ENCODE measurements around the gene CCHCR1. TPM values are rescaled to one million over a fixed set of nuclear protein-coding genes. Genes with fewer than 3 reads are reported as not detected.

The CCHCR1 gene
- total RNA-seq, 2 experiments from 2014 or later: 52.5 to 57.7 TPM

GRCh38 chr6:31144970-31145340, 12.6 kb downstream of the CCHCR1 start:
- Mint-ChIP-seq H3K27ac (no peak overlapping the region), H3K36me3 (peaks cover 8% of the 10 kb centered on the region), H3K4me3 (no peak overlapping the region), H3K9me3 (no peaks in the 10 kb centered on the region), H3K27me3 (peaks cover 2% of the 10 kb centered on the region), H3K4me1 (peaks cover 1% of the 10 kb centered on the region)
- no peak for DNase-seq
- ATAC-seq (ENCODE audit: low read depth): no peak
- POLR2A ChIA-PET: interaction anchor here (0.6 to 1.0 kb wide), 2 partner anchors 221 to 603 kb away, joined by 3 read pairs; no protein-coding TSS in a partner anchor

GRCh38 chr6:31144296-31144969, 13.2 kb downstream of the CCHCR1 start:
- Mint-ChIP-seq H3K36me3 (peaks cover 6% of the 10 kb centered on the region), H3K4me3 (no peak overlapping the region), H3K9me3 (no peaks in the 10 kb centered on the region), H3K27me3 (peaks cover 2% of the 10 kb centered on the region), H3K4me1 (peaks cover 1% of the 10 kb centered on the region), H3K27ac (no peak overlapping the region)
- POLR2A ChIA-PET: interaction anchor here (0.6 kb wide), 1 partner anchor 221 kb away, joined by 3 read pairs; no protein-coding TSS in a partner anchor
- no peak for DNase-seq
- no peak for ATAC-seq (ENCODE audit: low read depth)

GRCh38 chr6:31143148-31143547, 14.5 kb downstream of the CCHCR1 start:
- Mint-ChIP-seq H3K4me1 (peaks cover 1% of the 10 kb centered on the region), H3K36me3 (peaks cover 4% of the 10 kb centered on the region), H3K9me3 (no peaks in the 10 kb centered on the region), H3K27ac (no peak overlapping the region), H3K27me3 (peaks cover 2% of the 10 kb centered on the region), H3K4me3 (no peak overlapping the region)
- DNase-seq (no peak), ATAC-seq (ENCODE audit: low read depth) (no peak)
- POLR2A ChIA-PET: no interaction called here

GRCh38 chr6:31142361-31142761, 15.2 kb downstream of the CCHCR1 start:
- no peaks in the 10 kb centered on the region for H3K9me3 Mint-ChIP-seq
- no peak overlapping the region for H3K4me3 Mint-ChIP-seq
- ATAC-seq (ENCODE audit: low read depth): no peak
- POLR2A ChIA-PET: no interaction called here
- H3K27me3 Mint-ChIP-seq: peaks cover 2% of the 10 kb centered on the region
- H3K4me1 Mint-ChIP-seq: peaks cover 7% of the 10 kb centered on the region
- no peak for DNase-seq
- no peak overlapping the region for H3K27ac Mint-ChIP-seq
- peaks cover 4% of the 10 kb centered on the region for H3K36me3 Mint-ChIP-seq

GRCh38 chr6:31140643-31141042, 17.0 kb downstream of the CCHCR1 start:
- Mint-ChIP-seq H3K36me3 (peaks cover 4% of the 10 kb centered on the region), H3K27ac (no peak overlapping the region), H3K9me3 (no peaks in the 10 kb centered on the region), H3K27me3 (peaks cover 2% of the 10 kb centered on the region), H3K4me3 (no peak overlapping the region), H3K4me1 (peaks cover 6% of the 10 kb centered on the region)
- ATAC-seq (ENCODE audit: low read depth): no peak
- no peak for DNase-seq
- POLR2A ChIA-PET: no interaction called here

GRCh38 chr6:31139599-31139998, 18.0 kb downstream of the CCHCR1 start:
- ATAC-seq (ENCODE audit: low read depth): no peak
- H3K27me3 Mint-ChIP-seq: peaks cover 3% of the 10 kb centered on the region
- H3K9me3 Mint-ChIP-seq: no peaks in the 10 kb centered on the region
- peaks cover 6% of the 10 kb centered on the region for H3K4me1 Mint-ChIP-seq
- POLR2A ChIA-PET: interaction anchor here (1.1 kb wide), 1 partner anchor 18 kb away, joined by 4 read pairs; the partner anchor contains the start of genes CCHCR1 and TCF19
- no peak overlapping the region for H3K27ac Mint-ChIP-seq
- no peak overlapping the region for H3K4me3 Mint-ChIP-seq
- peaks cover 4% of the 10 kb centered on the region for H3K36me3 Mint-ChIP-seq
- no peak for DNase-seq

- Mint-ChIP-seq H3K9me3 (no peaks in the 10 kb centered on the region), H3K36me3 (peaks cover 4% of the 10 kb centered on the region), H3K27ac (no peak within 1 kb of the TSS), H3K27me3 (peaks cover 4% of the 10 kb centered on the region), H3K4me3 (peak within 1 kb of the TSS; percentile 84), H3K4me1 (peaks cover 6% of the 10 kb centered on the region)
- POLR2A ChIA-PET: interaction anchor here (1.1 kb wide), 1 partner anchor 19 kb away, joined by 4 read pairs; the partner anchor contains the start of genes CCHCR1 and TCF19
- ATAC-seq (ENCODE audit: low read depth) (no peak), DNase-seq (no peak)
Observed at GRCh38 chr6:31138982-31139381, 18.6 kb downstream of the CCHCR1 start, which contains the start of gene PSORS1C2. Gene PSORS1C2, minus strand, starts transcription at chr6:31139066. Its CDS starts 40 bp downstream, at chr6:31139026.

GRCh38 chr6:31135710-31136109, 21.9 kb downstream of the CCHCR1 start:
- no peak overlapping the region for H3K4me3 Mint-ChIP-seq
- H3K9me3 Mint-ChIP-seq: no peaks in the 10 kb centered on the region
- peaks cover 6% of the 10 kb centered on the region for H3K4me1 Mint-ChIP-seq
- POLR2A ChIA-PET: interaction anchor here (0.6 kb wide), 1 partner anchor 24 kb away, joined by 5 read pairs; no protein-coding TSS in a partner anchor
- H3K27me3 Mint-ChIP-seq: peaks cover 4% of the 10 kb centered on the region
- DNase-seq (no peak), ATAC-seq (ENCODE audit: low read depth) (no peak)
- H3K36me3 Mint-ChIP-seq: no peaks in the 10 kb centered on the region
- no peak overlapping the region for H3K27ac Mint-ChIP-seq

- POLR2A ChIA-PET: no interaction called here
- H3K27ac Mint-ChIP-seq: no peak overlapping the region
- H3K27me3 Mint-ChIP-seq: peaks cover 10% of the 10 kb centered on the region
- ATAC-seq (ENCODE audit: low read depth) (no peak), DNase-seq (no peak)
- no peak overlapping the region for H3K4me3 Mint-ChIP-seq
- H3K9me3 Mint-ChIP-seq: no peaks in the 10 kb centered on the region
- H3K4me1 Mint-ChIP-seq: peaks cover 7% of the 10 kb centered on the region
- no peaks in the 10 kb centered on the region for H3K36me3 Mint-ChIP-seq
Observed at GRCh38 chr6:31132806-31133205, 24.8 kb downstream of the CCHCR1 start.

GRCh38 chr6:31131595-31131994, 26.0 kb downstream of the CCHCR1 start:
- Mint-ChIP-seq H3K4me3 (no peak overlapping the region), H3K4me1 (peaks cover 3% of the 10 kb centered on the region), H3K27me3 (peaks cover 10% of the 10 kb centered on the region), H3K9me3 (no peaks in the 10 kb centered on the region), H3K36me3 (no peaks in the 10 kb centered on the region), H3K27ac (no peak overlapping the region)
- POLR2A ChIA-PET: no interaction called here
- DNase-seq (no peak), ATAC-seq (ENCODE audit: low read depth) (no peak)

GRCh38 chr6:31130751-31131150, 26.9 kb downstream of the CCHCR1 start:
- Mint-ChIP-seq H3K9me3 (no peaks in the 10 kb centered on the region), H3K27me3 (peaks cover 10% of the 10 kb centered on the region), H3K4me3 (no peak overlapping the region), H3K4me1 (peaks cover 3% of the 10 kb centered on the region), H3K36me3 (no peaks in the 10 kb centered on the region), H3K27ac (no peak overlapping the region)
- no peak for DNase-seq
- POLR2A ChIA-PET: no interaction called here
- no peak for ATAC-seq (ENCODE audit: low read depth)

- H3K4me1 Mint-ChIP-seq: peaks cover 3% of the 10 kb centered on the region
- DNase-seq (no peak), ATAC-seq (ENCODE audit: low read depth) (no peak)
- no peak overlapping the region for H3K27ac Mint-ChIP-seq
- H3K4me3 Mint-ChIP-seq: no peak overlapping the region
- no peaks in the 10 kb centered on the region for H3K9me3 Mint-ChIP-seq
- H3K36me3 Mint-ChIP-seq: no peaks in the 10 kb centered on the region
- POLR2A ChIA-PET: interaction anchor here (1.2 kb wide), 1 partner anchor 8 kb away, joined by 3 read pairs; no protein-coding TSS in a partner anchor
- peaks cover 9% of the 10 kb centered on the region for H3K27me3 Mint-ChIP-seq
Observed at GRCh38 chr6:31129130-31129529, 28.5 kb downstream of the CCHCR1 start.

GRCh38 chr6:31128093-31128676, 29.4 kb downstream of the CCHCR1 start:
- peaks cover 11% of the 10 kb centered on the region for H3K27me3 Mint-ChIP-seq
- H3K36me3 Mint-ChIP-seq: no peaks in the 10 kb centered on the region
- H3K9me3 Mint-ChIP-seq: no peaks in the 10 kb centered on the region
- no peak overlapping the region for H3K4me3 Mint-ChIP-seq
- no peak overlapping the region for H3K27ac Mint-ChIP-seq
- peak; percentile 65 for ATAC-seq (ENCODE audit: low read depth)
- peak; percentile 72 for DNase-seq
- POLR2A ChIA-PET: no interaction called here
- peaks cover 3% of the 10 kb centered on the region for H3K4me1 Mint-ChIP-seq
